Measurements from ENCODE around the gene CDC42BPB. TPM values are rescaled to one million over a fixed set of nuclear protein-coding genes. Genes with fewer than 3 reads are reported as not detected.

The CDC42BPB gene
- total RNA-seq, 1 donor from 2014 or later, result 116 TPM

GRCh38 chr14:103089386-103090335, 32.3 kb upstream of the CDC42BPB start:
- H3K4me1 Mint-ChIP-seq (ENCODE audit: low read depth, unreplicated experiment), result no peaks in the 10 kb centered on the region
- no peaks in the 10 kb centered on the region for H3K79me2 ChIP-seq (ENCODE audit: insufficient read depth, low read length)
- H3K27me3 ChIP-seq (ENCODE audit: insufficient read depth, low read length), result peaks cover 13% of the 10 kb centered on the region
- H4K20me1 ChIP-seq (ENCODE audit: insufficient read depth, low read length), result no peaks in the 10 kb centered on the region
- no peaks in the 10 kb centered on the region for H3K36me3 ChIP-seq (ENCODE audit: insufficient read depth, low read length)
- H3K4me3 Mint-ChIP-seq (ENCODE audit: unreplicated experiment), result no peak overlapping the region
- DNase-seq (ENCODE audit: low read depth) (no peak), FAIRE-seq (no peak)
- no peaks in the 10 kb centered on the region for H3K9me3 Mint-ChIP-seq (ENCODE audit: unreplicated experiment)
- H3K9me3 ChIP-seq (ENCODE audit: insufficient read depth, low read depth, low read length), result no peaks in the 10 kb centered on the region
- no peak overlapping the region for H3K4me2 ChIP-seq (ENCODE audit: low read length)
- no peaks in the 10 kb centered on the region for H3K36me3 Mint-ChIP-seq (ENCODE audit: low read depth, unreplicated experiment)
- H3K27me3 Mint-ChIP-seq (ENCODE audit: low read depth, unreplicated experiment), result peaks cover 28% of the 10 kb centered on the region
- no peak overlapping the region for H3K27ac ChIP-seq (ENCODE audit: low read depth, low read length)
- H3K27ac Mint-ChIP-seq (ENCODE audit: unreplicated experiment), result no peak overlapping the region
- H3K9ac ChIP-seq (ENCODE audit: low read length), result no peak overlapping the region
- TF ChIP-seq CTCF (IDR thresholded peaks at IDR 0.05; ENCODE audit: insufficient read depth, low read depth, low read length) (no peak), EZH2 (IDR thresholded peaks at IDR 0.05; ENCODE audit: insufficient read depth, low read length) (no peak)
- H3K4me3 ChIP-seq (ENCODE audit: insufficient read depth, low read depth, low read length), result no peak overlapping the region
- peaks cover 6% of the 10 kb centered on the region for H3K4me1 ChIP-seq (ENCODE audit: insufficient read depth, low read length)
- no peak overlapping the region for H2AFZ ChIP-seq (ENCODE audit: low read depth, low read length)

GRCh38 chr14:103088921-103089320, 31.6 kb upstream of the CDC42BPB start:
- DNase-seq (ENCODE audit: low read depth) (no peak), FAIRE-seq (no peak)
- Histone ChIP-seq H3K4me1 (ENCODE audit: insufficient read depth, low read length) (peaks cover 6% of the 10 kb centered on the region), H2AFZ (ENCODE audit: low read depth, low read length) (no peak overlapping the region), H3K4me2 (ENCODE audit: low read length) (no peak overlapping the region), H3K79me2 (ENCODE audit: insufficient read depth, low read length) (no peaks in the 10 kb centered on the region), H3K27ac (ENCODE audit: low read depth, low read length) (no peak overlapping the region), H3K4me3 (ENCODE audit: insufficient read depth, low read depth, low read length) (no peak overlapping the region), H4K20me1 (ENCODE audit: insufficient read depth, low read length) (no peaks in the 10 kb centered on the region), H3K36me3 (ENCODE audit: insufficient read depth, low read length) (no peaks in the 10 kb centered on the region), H3K9me3 (ENCODE audit: insufficient read depth, low read depth, low read length) (no peaks in the 10 kb centered on the region), H3K27me3 (ENCODE audit: insufficient read depth, low read length) (peaks cover 13% of the 10 kb centered on the region), H3K9ac (ENCODE audit: low read length) (no peak overlapping the region)
- H3K4me3 Mint-ChIP-seq (ENCODE audit: unreplicated experiment), result no peak overlapping the region
- H3K9me3 Mint-ChIP-seq (ENCODE audit: unreplicated experiment), result no peaks in the 10 kb centered on the region
- H3K36me3 Mint-ChIP-seq (ENCODE audit: low read depth, unreplicated experiment), result no peaks in the 10 kb centered on the region
- no peaks in the 10 kb centered on the region for H3K4me1 Mint-ChIP-seq (ENCODE audit: low read depth, unreplicated experiment)
- H3K27me3 Mint-ChIP-seq (ENCODE audit: low read depth, unreplicated experiment), result peaks cover 31% of the 10 kb centered on the region
- TF ChIP-seq EZH2 (IDR thresholded peaks at IDR 0.05; ENCODE audit: insufficient read depth, low read length) (no peak), CTCF (IDR thresholded peaks at IDR 0.05; ENCODE audit: insufficient read depth, low read depth, low read length) (no peak)
- H3K27ac Mint-ChIP-seq (ENCODE audit: unreplicated experiment), result no peak overlapping the region

GRCh38 chr14:103087343-103087835, 30.0 kb upstream of the CDC42BPB start:
- TF ChIP-seq CTCF (IDR thresholded peaks at IDR 0.05; ENCODE audit: insufficient read depth, low read depth, low read length) (no peak), EZH2 (IDR thresholded peaks at IDR 0.05; ENCODE audit: insufficient read depth, low read length) (no peak)
- Histone ChIP-seq H3K27me3 (ENCODE audit: insufficient read depth, low read length) (peaks cover 13% of the 10 kb centered on the region), H2AFZ (ENCODE audit: low read depth, low read length) (no peak overlapping the region), H3K9me3 (ENCODE audit: insufficient read depth, low read depth, low read length) (no peaks in the 10 kb centered on the region), H3K9ac (ENCODE audit: low read length) (no peak overlapping the region), H3K4me3 (ENCODE audit: insufficient read depth, low read depth, low read length) (no peak overlapping the region), H3K27ac (ENCODE audit: low read depth, low read length) (no peak overlapping the region), H4K20me1 (ENCODE audit: insufficient read depth, low read length) (no peaks in the 10 kb centered on the region), H3K79me2 (ENCODE audit: insufficient read depth, low read length) (no peaks in the 10 kb centered on the region), H3K4me1 (ENCODE audit: insufficient read depth, low read length) (peaks cover 6% of the 10 kb centered on the region), H3K36me3 (ENCODE audit: insufficient read depth, low read length) (no peaks in the 10 kb centered on the region), H3K4me2 (ENCODE audit: low read length) (no peak overlapping the region)
- peaks cover 31% of the 10 kb centered on the region for H3K27me3 Mint-ChIP-seq (ENCODE audit: low read depth, unreplicated experiment)
- H3K4me1 Mint-ChIP-seq (ENCODE audit: low read depth, unreplicated experiment), result no peaks in the 10 kb centered on the region
- FAIRE-seq (no peak), DNase-seq (ENCODE audit: low read depth) (no peak)
- H3K4me3 Mint-ChIP-seq (ENCODE audit: unreplicated experiment), result no peak overlapping the region
- no peak overlapping the region for H3K27ac Mint-ChIP-seq (ENCODE audit: unreplicated experiment)
- no peaks in the 10 kb centered on the region for H3K9me3 Mint-ChIP-seq (ENCODE audit: unreplicated experiment)
- H3K36me3 Mint-ChIP-seq (ENCODE audit: low read depth, unreplicated experiment), result no peaks in the 10 kb centered on the region
